DOHH2 (cell line): ENCODE measurements around the gene TSC22D1.

ENCODE experiments used
- H3F3A ChIP-seq: fragments of 200-600 bp; sonication (generic), shearing (Covaris generic); 2 replicates; pipeline ENCODE4 v1.6.0; 2016; ENCODE audit warnings: antibody characterized with exemption, mild to moderate bottlenecking; ENCODE audit not compliant: control insufficient read depth, insufficient read depth
- H3K27ac ChIP-seq: fragments of 200-600 bp; sonication (generic); 2 replicates; pipeline ENCODE4 v1.5.1; 2014; ENCODE audit warnings: low read depth, mild to moderate bottlenecking, low read length, moderate library complexity
- H3K27me3 ChIP-seq: fragments of 200-600 bp; sonication (generic); 2 replicates; pipeline ENCODE4 v1.6.1; 2014; ENCODE audit warnings: mild to moderate bottlenecking, low read length, mixed read lengths; ENCODE audit not compliant: control insufficient read depth
- H3K36me3 ChIP-seq: fragments of 200-600 bp; sonication (generic); 2 replicates; pipeline ENCODE4 v1.6.1; 2014; ENCODE audit warnings: mild to moderate bottlenecking, low read length, moderate library complexity, mixed read lengths; ENCODE audit not compliant: control insufficient read depth
- H3K4me1 ChIP-seq: fragments of 200-600 bp; sonication (generic); 2 replicates; pipeline ENCODE4 v1.6.1; 2014; ENCODE audit warnings: mild to moderate bottlenecking, low read length, mixed read lengths; ENCODE audit not compliant: control insufficient read depth
- H3K4me2 ChIP-seq: fragments of 200-600 bp; sonication (generic); 2 replicates; pipeline ENCODE4 v1.6.0; 2014; ENCODE audit warnings: mild to moderate bottlenecking, low read length, moderate library complexity
- H3K4me3 ChIP-seq: fragments of 200-600 bp; sonication (generic); 2 replicates; pipeline ENCODE4 v1.5.1; 2014; ENCODE audit warnings: mild to moderate bottlenecking, low read length, mixed read lengths
- H3K79me2 ChIP-seq: fragments of 200-600 bp; sonication (generic); 2 replicates; pipeline ENCODE4 v1.6.1; 2014; ENCODE audit warnings: mild to moderate bottlenecking, low read length, mixed read lengths; ENCODE audit not compliant: control insufficient read depth
- H3K9me2 ChIP-seq: fragments of 200-600 bp; sonication (generic); replicated peaks from 2 replicates; pipeline ENCODE4 v1.6.1; 2014; ENCODE audit warnings: mild to moderate bottlenecking, low read length, mixed read lengths; ENCODE audit not compliant: control insufficient read depth
- H3K9me3 ChIP-seq: fragments of 200-600 bp; sonication (generic); 2 replicates; pipeline ENCODE4 v1.6.1; 2014; ENCODE audit warnings: antibody characterized with exemption, low read length, mixed read lengths; ENCODE audit not compliant: control insufficient read depth, insufficient read depth
- H4K20me1 ChIP-seq: fragments of 200-600 bp; sonication (generic); 2 replicates; pipeline ENCODE4 v1.6.0; 2014; ENCODE audit warnings: low read depth, mild to moderate bottlenecking, antibody characterized with exemption, low read length, moderate library complexity; ENCODE audit not compliant: control insufficient read depth, insufficient read depth
- CTCF ChIP-seq: fragments of 200-600 bp; sonication (generic); IDR thresholded peaks from one replicate; pipeline ENCODE4 v1.5.1; 2014; ENCODE audit warnings: antibody characterized with exemption, mild to moderate bottlenecking, low read depth, low read length; ENCODE audit not compliant: poor library complexity, severe bottlenecking
- EZH2phosphoT487 ChIP-seq: fragments of 200-600 bp; sonication (generic); IDR thresholded peaks from 2 replicates; pipeline ENCODE4 v1.6.1; 2017; ENCODE audit warnings: borderline replicate concordance, mild to moderate bottlenecking, antibody characterized with exemption, low read length, moderate library complexity, mixed read lengths

TSC22D1 gene

GRCh38 chr13:44389060-44389666 lies 187.0 kb downstream of the TSC22D1 start:
- H4K20me1 ChIP-seq = no peaks in the 10 kb centered on the region
- H3K4me3 ChIP-seq = no peak overlapping the region
- H3K27me3 ChIP-seq = no peaks in the 10 kb centered on the region
- no peak overlapping the region for H3K4me2 ChIP-seq
- TF ChIP-seq CTCF (no peak), EZH2phosphoT487 (no peak)
- no peaks in the 10 kb centered on the region for H3F3A ChIP-seq
- no peaks in the 10 kb centered on the region for H3K9me3 ChIP-seq
- no peak overlapping the region for H3K27ac ChIP-seq
- H3K9me2 ChIP-seq = no peaks in the 10 kb centered on the region
- peaks cover 9% of the 10 kb centered on the region for H3K4me1 ChIP-seq
- no peaks in the 10 kb centered on the region for H3K79me2 ChIP-seq
- no peaks in the 10 kb centered on the region for H3K36me3 ChIP-seq

GRCh38 chr13:44388427-44389059 lies 187.6 kb downstream of the TSC22D1 start:
- peaks cover 9% of the 10 kb centered on the region for H3K4me1 ChIP-seq
- H3K4me3 ChIP-seq = no peak overlapping the region
- H3K27ac ChIP-seq = no peak overlapping the region
- TF ChIP-seq EZH2phosphoT487 (no peak), CTCF (no peak)
- H3K79me2 ChIP-seq = no peaks in the 10 kb centered on the region
- H4K20me1 ChIP-seq = no peaks in the 10 kb centered on the region
- no peaks in the 10 kb centered on the region for H3K9me2 ChIP-seq
- no peaks in the 10 kb centered on the region for H3K36me3 ChIP-seq
- no peaks in the 10 kb centered on the region for H3K9me3 ChIP-seq
- no peaks in the 10 kb centered on the region for H3K27me3 ChIP-seq
- H3F3A ChIP-seq = no peaks in the 10 kb centered on the region
- no peak overlapping the region for H3K4me2 ChIP-seq

DNA sequence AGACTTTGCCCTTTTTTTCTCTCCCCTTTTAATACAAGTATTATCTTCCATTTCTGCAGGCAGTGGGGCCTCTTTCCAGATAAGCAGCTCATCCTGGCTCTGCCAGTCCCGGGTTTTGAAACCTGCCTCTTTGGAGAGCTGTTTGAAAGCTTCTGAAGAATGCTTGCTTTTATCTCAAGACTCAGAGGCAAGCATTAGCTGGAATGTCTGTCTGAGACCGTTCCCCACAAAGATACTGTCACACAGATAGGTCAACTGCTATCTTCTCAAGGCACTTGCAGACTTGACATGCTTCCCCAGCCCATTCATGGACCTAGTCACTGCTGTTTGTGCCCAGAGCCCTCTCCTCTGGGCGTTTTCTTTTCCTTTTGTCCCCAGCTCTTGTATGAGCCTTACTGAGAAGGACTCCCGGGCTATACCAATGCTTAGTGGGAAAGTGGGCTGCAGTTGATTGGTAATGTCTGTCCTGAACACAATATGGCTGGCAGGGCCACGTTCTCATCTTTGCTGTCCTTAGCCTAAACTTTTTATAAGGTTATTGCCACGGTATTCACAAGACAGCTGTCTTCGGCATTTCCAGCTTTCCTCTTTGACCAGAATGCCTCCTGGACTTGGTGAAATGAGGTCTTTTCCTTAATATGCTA lies 189.1 kb downstream of the TSC22D1 start:
- H3K36me3 ChIP-seq = no peaks in the 10 kb centered on the region

More for the DNA sequence above, 189.1 kb downstream of the TSC22D1 start:
- Histone ChIP-seq H3K27ac (no peak overlapping the region), H3K27me3 (no peaks in the 10 kb centered on the region), H3K9me3 (no peaks in the 10 kb centered on the region), H3K4me2 (no peak overlapping the region), H3K9me2 (no peaks in the 10 kb centered on the region), H3K79me2 (no peaks in the 10 kb centered on the region), H3K4me3 (no peak overlapping the region), H4K20me1 (no peaks in the 10 kb centered on the region), H3K4me1 (peaks cover 9% of the 10 kb centered on the region), H3F3A (no peaks in the 10 kb centered on the region)
- TF ChIP-seq CTCF = no peak
- TF ChIP-seq EZH2phosphoT487 = no peak
